Skeletal muscle cell (primary cell): Measurements from ENCODE around the gene NOTCH4.

Experiments used
- DNase-seq: peaks from one replicate; pipeline ENCODE4 v3.0.0-alpha.2; 2010; ENCODE audit warnings: low read depth
- H3K4me3 ChIP-seq: 2 replicates; pipeline ENCODE4 v1.5.1; 2011; ENCODE audit warnings: low read depth, mild to moderate bottlenecking, control low read depth, low read length, moderate library complexity

The NOTCH4 gene

DNA sequence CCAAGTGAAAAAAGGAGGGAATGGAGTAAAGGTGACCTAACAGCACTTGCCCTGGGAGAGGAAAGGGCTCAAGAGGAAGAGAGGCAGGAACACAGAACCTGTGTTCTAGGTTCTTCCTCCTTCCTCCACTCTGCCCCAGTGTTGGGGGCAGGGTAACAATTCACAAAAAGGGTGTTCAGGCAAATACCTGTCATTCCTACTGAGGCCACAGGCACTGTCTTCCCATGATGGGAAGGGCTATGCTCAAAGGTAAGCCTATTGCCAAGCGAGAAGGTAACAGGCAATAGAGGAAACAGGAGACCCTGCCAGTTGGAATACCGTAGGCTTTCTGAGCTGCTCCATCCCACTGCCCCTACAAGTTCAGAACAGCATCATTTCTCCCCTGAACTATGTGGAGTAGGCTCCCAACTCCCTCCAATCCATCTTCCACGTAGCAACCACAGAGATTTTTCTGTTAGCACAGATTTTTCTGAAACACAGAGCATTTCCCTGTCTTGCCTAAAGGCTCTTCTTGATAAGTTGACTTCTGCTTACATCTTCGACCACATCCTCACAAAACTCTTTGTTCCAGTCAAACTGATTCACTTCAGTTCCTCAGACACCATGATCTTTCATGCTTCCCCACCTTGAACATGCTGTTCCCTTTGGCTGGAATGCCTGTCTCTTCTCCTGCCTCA, 50.7 kb downstream of the NOTCH4 start:
- DNase-seq: no peak
- no peak overlapping the region for H3K4me3 ChIP-seq

DNA sequence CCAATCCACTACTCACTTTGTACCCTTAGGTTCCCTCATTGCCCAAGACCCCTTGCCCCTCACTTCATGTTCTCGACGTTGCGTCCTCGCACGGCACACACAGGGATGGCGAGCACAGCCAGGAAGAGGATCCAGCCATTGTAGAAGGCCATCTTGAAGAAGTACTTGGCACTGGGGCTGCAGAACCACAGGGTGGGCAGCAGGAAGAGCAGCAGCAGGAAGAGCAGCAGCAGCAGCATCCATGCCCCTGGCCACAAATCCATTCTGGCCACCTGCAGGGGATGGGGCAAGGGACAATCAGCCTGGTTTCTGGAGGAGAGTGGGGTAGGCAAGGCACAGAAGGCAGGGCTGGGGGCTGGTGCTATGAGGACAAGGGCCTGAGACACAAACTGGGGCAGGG, 52.6 kb downstream of the NOTCH4 start:
- H3K4me3 ChIP-seq: no peak overlapping the region
- no peak for DNase-seq

DNA sequence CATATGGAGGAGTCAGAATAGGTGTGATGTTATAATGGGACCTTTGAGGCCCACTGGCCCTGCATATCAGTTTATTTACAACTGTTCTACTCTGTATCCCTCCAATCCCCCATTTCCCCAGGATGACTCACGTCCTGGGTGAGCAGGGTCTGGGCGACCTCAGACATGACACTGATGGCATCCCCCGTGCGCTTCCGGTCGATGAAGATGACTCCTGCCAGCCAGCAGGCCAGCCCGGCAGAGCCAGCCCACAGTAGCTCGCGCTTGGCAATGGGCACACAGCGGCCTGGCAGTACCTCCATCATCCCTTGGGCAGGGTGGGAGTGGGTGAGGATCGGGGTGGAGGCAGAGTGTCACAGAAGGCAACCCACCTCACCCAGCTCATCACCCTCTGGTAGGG, 53.6 kb downstream of the NOTCH4 start:
- H3K4me3 ChIP-seq: no peak overlapping the region
- no peak for DNase-seq

DNA sequence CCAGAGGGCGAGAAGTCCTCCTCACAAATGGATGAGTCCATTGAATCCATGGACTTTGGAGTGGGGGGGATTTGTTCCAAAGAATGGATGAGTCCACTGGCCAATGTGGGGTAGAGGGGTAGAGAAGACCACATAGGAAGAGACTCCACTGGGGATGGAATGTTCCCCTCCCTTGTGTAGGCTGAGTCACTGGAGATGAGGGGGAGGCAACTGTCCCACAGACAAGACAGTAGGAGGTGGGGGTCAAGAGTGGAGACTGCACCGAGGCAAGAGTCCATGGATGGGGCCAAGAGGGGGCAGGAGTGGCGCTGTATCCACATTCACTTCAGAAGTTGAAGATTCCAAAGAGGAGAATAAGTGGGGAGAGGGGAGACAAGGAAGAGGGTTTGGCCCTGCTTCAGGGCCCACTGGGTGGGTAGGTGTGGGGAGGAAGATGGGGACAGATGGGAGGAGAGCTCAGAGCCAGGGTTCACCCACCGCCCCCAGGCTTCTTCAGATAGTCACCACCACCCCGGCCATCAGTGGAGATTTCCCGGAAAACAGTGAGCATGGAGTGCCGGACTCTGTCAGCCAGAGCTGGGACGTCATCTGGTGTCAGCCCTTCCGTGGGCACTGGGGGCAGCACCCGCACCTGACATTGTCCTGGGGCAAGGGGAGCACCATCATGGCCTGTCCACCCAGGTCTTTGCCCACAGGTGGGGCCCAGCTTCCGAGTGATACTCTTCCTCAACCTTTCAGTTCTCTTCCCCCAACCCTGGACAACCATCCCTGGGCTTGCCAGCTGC, 54.9 kb downstream of the NOTCH4 start:
- no peak for DNase-seq
- no peak overlapping the region for H3K4me3 ChIP-seq

DNA sequence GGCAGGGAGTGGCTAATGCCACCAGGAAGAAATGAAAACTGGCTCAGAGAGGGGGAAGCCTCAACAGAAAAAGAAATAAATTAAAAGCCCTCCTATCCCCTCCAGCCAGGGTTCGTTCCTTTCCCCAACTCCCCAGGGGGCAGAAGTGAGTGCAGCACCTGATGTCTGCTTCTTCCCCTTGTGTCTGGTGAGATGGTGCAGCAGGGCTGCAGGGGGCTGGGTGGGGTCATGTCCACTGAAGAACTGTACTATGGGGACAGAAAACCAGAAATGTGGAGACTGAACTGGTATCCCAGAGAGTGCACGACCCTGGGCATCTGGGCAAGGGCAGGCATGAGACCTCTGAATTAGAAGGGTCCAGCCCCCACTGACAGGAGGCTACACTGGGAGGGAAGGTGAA, 55.5 kb downstream of the NOTCH4 start:
- H3K4me3 ChIP-seq: no peak overlapping the region
- DNase-seq: no peak

DNA sequence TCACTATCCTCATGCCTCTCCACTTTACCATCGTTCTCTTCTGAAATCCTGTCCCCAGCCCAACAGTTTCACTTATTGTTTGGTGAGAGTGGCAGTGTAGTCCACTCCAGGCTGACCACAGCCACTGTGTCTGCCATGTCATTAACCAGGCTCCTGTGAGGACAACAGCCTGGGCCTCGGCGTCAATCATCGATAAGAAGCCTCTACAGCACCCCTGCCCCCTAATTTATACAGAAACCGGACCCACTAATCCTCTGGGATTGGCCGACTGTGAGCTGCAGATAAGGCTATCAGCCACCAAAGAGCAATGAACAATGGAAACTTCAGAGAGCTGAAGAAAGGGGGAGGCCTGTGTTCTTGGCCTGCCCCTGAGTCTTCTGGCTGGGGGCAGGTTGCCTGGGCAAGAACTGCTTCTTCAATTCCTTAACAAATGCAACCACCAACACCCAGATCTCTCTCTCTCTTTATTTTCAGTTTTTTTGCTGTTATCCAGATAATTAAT, 56.1 kb downstream of the NOTCH4 start:
- H3K4me3 ChIP-seq: no peak overlapping the region
- DNase-seq: no peak

DNA sequence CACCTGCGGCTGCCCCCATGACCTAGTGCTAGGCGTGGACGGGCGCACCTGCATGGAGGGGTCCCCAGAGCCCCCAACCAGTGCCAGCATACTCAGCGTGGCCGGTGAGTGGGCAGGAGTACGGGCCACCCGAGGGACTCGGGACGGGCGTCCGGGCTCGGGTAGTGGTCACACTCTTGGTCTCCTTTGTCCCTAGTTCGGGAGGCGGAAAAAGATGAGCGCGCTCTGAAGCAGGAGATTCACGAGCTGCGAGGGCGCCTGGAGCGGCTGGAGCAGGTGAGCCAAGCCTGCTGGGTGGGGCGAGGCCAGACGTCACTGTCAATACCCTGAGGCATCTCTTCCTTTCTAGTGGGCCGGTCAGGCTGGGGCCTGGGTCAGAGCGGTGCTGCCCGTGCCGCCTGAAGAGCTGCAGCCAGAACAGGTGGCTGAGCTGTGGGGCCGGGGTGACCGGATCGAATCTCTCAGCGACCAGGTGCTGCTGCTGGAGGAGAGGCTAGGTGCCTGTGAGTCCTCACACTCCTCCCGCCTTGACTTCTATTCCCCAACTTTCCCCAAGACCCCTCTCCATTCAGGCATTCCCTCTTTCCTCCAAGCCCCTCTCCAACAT, 56.6 kb downstream of the NOTCH4 start:
- no peak for DNase-seq
- no peak overlapping the region for H3K4me3 ChIP-seq

DNA sequence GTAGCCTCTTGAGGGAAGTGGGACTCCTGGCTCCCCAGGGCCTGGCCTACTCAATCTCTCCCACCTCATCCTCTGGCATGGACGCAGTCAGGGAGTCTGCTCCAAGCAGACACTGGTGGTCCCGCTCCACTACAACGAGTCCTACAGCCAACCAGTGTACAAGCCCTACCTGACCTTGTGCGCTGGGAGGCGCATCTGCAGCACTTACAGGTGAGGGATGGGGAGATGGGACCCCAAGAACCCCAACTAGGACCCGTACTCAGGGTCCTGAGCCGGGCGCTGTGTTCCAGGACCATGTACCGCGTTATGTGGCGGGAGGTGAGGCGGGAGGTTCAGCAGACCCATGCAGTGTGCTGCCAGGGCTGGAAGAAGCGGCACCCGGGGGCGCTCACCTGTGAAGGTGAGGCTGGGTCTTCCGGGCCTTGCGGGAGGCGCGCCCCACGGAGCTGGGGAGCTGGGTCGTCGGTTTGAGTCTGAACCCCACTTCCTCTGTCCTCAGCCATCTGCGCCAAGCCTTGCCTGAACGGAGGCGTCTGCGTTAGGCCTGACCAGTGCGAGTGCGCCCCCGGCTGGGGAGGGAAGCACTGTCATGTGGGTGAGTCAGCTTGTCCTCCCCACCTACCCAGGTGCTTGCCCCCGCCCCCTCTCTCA, 57.3 kb downstream of the NOTCH4 start:
- DNase-seq: no peak
- no peak overlapping the region for H3K4me3 ChIP-seq

DNA sequence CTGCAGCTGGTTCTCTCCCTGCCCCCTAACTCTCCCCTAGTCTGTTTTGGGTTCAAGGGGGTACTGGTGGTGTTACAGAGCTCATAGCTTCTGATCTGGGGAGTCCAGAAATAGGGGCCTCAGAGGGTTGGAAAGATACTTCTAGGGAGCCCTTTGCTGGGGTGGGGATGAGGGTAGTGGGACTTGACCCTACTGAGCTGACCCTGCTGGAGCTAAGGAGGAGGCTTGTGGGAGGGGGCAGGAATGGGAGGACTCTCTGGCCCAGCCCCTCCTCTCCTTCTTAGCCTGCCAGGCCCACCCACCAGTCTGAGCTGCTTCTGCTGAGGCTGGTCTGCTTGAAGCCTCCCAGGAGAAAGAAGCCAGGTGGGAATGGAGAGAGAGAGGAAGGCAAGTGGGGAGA, 59.6 kb downstream of the NOTCH4 start, which contains the start of gene EGFL8:
Gene EGFL8, plus strand, starts transcription at position 301 of the 400 bp plus-strand sequence. CDS start 1,571 bp downstream, outside the sequence.
- no peak for DNase-seq

DNA sequence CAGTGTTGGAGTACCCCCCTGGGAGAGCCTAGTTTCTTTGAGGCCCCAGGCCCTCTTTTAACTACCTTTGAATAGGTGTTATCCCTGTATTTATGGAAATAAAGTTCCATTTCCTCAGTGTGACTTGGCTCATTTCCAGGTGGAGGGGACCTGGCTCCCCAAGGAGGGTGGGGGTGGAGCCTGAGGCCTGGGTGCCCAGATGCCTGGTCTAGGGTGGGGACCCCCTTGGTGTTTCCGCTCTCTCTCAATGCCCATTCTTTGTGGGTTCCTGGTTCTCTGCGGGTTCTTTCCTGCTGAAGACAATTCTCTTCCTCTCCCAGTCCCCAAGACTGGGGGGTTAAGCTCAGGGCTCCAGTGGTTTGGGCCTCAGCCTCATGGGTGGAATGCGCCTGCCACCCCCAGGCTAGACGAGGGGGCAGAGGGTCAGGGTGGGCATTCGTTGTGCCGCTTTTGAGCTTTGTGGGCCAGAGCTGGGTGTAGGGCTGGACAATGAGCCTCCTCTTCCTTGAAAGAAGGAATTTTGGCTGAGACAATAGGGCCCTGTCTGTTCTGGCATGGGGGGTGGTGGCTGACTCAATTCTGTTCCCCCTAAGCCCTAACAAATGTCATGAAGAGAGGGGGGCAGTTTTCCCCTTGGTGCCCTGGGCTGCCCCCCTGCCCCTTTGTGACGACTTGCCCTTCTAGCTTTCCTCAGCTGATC, 60.2 kb downstream of the NOTCH4 start:
- no peak for DNase-seq
- H3K4me3 ChIP-seq: no peak overlapping the region

More for the DNA sequence above, 59.6 kb downstream of the NOTCH4 start, which contains the start of gene EGFL8:
- no peak within 1 kb of the TSS for H3K4me3 ChIP-seq

DNA sequence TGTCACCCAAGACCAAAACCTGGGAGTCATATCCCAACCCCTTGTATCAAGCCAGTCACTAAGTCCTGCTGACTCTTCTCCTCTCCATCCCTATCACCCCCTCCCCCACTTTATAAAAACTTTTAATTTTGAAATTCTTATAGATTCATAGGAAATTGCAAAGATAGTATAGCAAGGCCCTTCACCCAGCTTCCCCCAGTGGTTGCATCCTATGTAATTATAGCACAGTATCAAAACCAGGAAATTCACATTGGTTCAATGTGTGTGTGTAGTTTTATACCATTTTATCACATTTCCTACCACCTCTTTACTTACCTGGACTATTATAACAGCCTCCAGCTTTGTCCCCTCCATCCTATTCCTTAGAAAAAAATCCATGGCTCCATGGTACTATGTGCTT, 65.8 kb downstream of the NOTCH4 start:
- H3K4me3 ChIP-seq: no peak overlapping the region
- no peak for DNase-seq

DNA sequence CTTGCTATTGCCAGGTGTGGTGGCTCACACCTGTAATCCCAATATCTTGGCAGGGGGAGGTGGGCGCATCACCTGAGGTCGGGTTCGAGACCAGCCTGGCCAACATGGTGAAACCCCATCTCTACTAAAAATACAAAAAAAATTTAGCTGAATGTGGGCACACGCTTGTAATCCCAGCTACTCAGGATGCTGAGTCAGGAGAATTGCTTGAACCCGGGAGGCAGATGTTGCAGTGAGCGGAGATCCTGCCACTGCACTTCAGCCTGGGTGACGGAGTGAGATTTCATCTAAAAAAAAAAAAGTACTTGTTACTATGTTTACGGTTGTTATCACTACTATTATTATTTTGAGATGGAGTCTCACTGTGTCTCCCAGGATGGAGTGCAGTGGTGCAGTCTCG, 67.0 kb downstream of the NOTCH4 start:
- DNase-seq: no peak
- H3K4me3 ChIP-seq: no peak overlapping the region

DNA sequence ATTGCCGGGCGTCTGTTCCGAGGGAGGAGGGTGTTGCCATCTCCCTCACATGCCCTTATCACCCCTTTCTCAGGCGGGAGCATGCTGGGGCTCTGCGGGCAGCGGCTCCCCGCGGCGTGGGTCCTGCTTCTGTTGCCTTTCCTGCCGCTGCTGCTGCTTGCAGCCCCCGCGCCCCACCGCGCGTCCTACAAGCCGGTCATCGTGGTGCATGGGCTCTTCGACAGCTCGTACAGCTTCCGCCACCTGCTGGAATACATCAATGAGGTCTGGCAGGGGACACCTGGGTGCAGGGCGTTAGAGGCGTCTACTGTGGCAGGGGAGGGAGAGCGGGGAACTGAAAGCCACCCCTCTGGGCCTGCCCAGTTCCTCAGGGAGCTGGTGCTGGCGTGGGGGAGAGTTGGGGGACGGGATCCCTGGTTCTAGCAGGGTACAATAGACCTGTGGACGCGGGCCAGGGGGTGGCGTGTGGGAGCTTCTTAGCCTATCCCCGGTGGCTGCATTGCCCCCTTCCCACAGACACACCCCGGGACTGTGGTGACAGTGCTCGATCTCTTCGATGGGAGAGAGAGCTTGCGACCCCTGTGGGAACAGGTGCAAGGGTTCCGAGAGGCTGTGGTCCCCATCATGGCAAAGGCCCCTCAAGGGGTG, 69.2 kb downstream of the NOTCH4 start:
- H3K4me3 ChIP-seq: peak overlapping the region; percentile 78
- no peak for DNase-seq

DNA sequence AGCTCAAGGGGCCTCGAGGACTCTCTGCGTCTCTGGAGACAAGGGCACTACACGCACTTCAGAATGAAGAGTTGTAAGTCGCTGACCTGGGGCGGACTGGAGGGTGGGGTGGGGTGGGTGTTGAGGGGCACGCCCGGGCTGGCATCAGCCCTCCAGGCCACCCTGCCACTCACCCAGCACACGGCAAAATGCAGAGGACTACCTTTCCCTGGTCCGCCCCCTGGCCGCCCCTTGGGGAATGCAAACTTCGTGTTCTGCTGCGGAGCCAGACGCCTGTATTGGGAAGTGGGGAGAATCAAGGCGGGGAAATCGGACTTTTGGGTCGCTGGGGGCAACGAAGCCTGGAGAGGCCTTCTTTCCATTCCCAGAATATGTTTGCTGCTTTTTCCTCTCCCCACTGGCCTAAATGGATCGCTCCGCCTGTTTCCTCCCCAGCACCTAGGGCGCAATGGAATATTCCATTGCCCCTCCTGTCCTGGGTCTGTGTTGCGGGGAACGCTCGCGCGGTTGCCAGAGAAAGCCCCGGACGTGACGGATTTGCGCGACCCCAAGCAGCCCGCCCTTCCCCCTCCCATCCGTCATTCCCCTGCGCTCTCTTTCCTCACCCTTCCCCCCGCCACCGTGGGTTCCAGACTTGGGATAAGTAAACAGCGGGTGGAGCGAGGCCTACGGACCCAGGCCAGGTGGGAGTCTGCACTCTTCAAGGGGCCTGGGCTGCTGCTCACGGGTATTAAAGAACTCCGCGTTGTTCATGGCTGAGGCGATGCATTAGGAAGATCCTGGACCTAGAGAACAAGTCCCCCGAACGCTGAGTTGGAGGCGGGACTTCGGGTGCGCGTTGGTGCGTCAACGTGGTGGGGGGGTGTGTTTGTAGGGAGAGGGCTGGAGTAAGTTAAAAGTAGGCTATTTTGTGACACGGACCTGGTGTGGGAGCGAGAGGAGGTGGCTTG, 70.0 kb downstream of the NOTCH4 start, which contains the start of gene PPT2:
Gene PPT2, plus strand, starts transcription at position 578 of the 950 bp plus-strand sequence. CDS start 454 bp downstream, outside the sequence.
- DNase-seq: peak; percentile 88
- H3K4me3 ChIP-seq: peak within 1 kb of the TSS; percentile 78

DNA sequence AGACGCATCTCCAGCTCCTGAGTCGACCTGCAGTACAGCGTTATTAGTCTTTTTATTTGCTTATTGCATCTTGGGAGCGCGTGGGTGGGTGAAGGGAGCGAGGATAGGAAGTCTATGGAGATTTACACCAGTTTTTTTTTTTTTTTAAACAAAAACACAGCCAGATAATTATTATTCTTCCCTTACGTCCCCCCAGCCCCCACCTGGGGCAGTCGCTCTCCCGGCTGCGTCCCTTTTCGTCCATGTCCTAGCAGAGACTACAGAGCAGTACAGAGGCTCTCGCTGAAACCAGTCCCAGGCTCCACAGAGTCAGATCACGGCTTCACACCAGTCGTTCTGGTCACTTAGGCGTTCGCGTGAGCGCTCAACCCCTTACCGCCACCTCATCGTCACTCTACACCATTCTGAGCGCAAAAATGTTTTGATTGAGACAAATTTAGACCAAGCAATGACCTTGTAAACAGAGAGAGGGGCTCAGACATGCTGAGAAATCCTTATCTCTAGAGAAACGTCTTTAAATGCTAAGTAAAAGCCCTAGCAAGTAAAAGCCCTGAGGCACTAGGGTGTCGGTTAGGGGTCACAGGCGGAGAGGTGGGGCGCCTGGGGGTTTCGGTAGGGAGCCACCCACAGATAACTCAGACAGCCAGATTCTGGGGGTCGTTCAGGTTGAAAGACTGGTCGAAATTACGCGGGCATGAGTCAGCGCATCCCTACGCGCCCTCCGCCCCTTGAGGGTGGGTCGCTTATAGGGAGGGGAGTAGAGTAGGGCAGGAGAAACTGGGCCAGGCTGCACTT, 70.9 kb downstream of the NOTCH4 start:
- peak overlapping the region; percentile 78 for H3K4me3 ChIP-seq
- no peak for DNase-seq

DNA sequence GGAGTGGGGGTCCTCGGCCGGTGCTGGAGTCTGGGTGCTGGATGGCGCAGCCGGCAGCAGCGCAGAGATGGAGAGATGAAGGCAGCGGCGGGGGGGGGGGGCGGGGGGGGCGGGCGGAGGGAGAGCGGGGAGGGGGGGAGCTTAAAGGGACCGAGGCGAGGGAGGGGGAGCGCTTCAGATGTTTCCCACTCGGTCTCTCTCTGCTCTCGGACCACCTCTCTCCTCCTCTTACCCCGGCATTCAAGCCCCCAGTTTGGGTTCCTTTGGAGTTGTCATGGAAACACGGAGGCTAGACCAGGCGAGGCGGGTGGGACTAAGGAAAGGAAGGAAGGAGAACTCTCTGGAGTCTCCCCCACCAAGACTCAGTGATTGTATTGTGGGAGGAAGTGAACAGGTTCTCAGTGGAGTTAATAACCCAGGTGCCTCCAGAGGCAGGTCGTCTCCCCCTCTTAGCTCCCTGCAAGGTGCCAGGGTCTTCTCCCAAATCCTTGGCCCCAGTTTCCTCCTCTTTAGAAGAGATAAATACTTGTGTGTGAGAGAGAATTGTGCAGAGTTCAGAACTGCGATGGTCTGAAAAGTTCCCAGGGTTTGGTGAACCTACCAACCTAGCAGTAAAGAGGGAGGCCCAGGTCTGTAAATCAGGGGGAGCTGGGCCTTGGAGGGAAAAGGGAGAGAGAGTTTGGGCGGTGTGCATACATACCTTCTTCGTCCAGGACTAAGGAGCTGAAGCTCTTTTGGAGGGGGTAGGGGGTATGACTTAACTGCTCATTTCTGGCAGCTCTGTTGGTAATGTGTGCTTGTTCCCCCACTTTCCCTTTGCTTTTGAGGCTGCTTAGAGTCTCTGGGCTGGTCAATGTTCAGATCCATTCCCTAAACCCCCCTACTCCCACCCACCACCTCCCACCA, 71.8 kb downstream of the NOTCH4 start, which contains the start of gene PRRT1:
Gene PRRT1, minus strand, starts transcription at position 77 of the 906 bp plus-strand sequence. CDS start 112 bp downstream, outside the sequence.
- peak within 1 kb of the TSS; percentile 78 for H3K4me3 ChIP-seq

More for the DNA sequence above, 71.8 kb downstream of the NOTCH4 start, which contains the start of gene PRRT1:
- DNase-seq: no peak
